HG03025 (cell line): ENCODE measurements around the gene WHRN.

ENCODE experiments used
- ATAC-seq: cut with Tn5 transposase; IDR thresholded peaks from one replicate; pipeline ENCODE4 v1.9.1; 2021; ENCODE audit warnings: mild to moderate bottlenecking, moderate library complexity; ENCODE audit not compliant: unreplicated experiment, low FRiP score

Gene WHRN

GRCh38 chr9:114474425-114474824 lies 30.8 kb downstream of the WHRN start:
- ATAC-seq: no peak

GRCh38 chr9:114473447-114473801 lies 31.8 kb downstream of the WHRN start:
- ATAC-seq: no peak

DNA sequence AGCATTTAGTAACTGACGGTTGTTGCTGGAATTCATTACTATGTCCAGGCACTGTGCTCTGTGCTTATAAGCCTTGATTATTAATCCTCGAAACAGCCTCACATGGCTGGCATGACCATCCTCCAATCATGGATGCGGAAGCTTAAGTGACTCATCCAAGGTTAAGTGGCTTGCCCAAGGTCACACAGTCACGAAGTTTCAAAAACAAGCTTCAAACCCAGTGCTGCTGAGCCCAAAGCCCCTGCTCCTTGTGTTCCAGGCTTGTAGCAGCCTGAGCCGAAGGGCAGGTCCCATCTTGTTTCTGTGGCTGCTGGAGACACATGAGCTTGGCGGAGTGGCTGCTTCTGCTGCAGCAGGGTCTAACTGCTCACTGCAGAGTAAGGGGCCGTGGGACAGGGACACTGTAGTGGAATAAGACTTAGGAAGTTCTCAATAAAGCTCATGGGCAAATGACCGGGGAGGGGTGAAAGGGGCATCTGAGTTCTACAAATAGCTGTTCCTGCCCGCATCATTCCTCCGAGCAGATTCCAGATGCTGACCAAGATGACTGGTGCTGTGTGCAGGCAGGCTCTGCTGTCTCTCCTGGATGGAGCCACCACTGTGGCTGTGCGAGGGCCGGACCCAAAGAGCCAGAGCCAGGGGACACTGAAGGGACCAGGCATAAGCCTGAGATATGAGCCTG lies 32.4 kb downstream of the WHRN start:
- no peak for ATAC-seq

DNA sequence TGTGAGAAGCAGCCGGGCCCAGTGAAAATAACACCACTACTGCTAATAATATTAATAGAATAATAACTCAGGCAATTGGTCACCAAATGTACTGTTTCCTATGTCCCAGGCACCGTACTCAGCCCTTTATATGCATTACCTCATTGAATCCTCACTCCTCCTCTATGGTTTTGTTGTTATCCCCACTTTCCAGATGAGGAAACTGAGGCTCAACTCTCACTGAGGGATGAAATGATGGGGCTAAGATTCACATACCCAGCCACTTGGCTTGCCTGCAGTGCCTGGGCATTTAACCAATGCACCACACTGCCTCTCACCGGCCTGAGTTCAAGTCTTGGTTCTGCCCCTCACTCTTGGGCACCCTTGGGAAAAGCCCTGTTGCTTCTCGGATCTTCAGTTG lies 34.1 kb downstream of the WHRN start:
- ATAC-seq: no peak

DNA sequence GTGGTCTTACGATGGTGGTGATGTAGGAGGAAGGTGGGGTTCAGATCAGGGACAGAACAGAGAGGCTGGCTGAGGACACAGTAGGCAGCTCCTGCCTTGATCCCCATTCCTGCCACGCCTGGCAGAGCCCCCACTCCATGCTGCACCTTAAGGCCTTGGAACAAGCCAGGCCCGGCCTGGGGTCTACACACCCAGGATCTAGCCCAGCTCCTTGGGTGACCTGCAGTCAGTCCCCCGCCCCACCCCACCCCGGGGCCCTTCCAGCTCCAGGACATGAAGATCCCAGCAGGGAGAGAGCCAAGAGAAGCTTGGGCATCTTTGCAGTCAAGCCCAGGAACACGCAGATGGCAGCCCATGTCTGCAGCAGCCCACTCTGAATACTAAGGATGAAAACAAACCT lies 34.7 kb downstream of the WHRN start:
- ATAC-seq: no peak

DNA sequence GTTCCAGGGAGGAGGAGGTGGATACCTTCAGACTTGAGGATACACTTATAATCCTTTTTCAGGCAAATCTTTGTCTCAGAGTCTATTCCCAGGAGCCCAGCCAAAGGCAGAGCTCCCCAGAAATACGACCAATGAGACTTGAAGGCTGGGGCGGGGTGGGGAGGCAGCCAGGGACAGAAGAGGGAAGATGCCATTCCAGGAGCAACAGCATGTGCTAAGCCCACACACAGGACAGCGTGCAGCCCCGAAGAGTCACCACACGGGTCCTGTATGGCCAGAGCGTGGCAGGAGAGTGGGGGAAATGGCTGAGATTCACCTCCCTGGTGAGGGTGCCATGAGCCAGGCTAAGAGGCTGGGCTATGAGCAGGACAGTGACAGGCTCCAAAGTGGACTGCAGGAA lies 35.2 kb downstream of the WHRN start:
- no peak for ATAC-seq

DNA sequence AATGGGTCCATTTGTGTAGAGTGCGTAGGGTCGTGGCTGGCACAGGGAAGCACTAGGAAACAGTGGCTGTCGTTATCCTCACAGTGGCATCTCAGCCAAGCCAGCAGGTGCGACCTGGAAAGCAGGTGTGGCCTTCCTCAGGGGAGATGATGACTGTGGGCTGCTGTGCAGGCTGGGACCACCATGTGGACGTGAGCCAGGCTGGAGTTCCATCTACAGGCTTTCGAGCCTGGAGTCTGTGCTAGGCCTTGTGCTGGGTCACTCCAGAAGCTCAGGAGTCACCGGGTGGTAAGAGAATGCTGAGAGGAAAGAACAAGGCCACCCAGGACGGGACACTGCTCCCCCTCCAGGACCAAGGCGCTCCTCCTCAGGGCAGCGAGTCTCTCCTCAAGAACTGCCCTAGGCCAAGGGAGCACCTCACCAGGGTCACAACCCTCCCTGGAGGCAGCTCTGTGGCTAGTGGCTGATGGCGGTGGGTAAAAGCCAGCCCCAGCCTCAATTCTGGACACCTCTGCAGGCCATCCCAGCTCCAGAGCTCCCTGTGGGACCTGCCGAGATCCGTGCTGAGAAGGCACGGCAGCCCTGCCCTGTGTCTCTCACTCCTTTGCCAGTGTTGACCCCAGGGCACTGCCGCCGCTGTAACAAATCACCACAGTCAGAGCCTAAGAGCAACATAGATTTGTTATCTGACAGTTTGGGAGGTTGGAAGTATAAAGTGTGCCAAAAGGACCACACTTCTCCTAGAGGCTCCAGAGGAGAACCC lies 36.0 kb downstream of the WHRN start:
- no peak for ATAC-seq

DNA sequence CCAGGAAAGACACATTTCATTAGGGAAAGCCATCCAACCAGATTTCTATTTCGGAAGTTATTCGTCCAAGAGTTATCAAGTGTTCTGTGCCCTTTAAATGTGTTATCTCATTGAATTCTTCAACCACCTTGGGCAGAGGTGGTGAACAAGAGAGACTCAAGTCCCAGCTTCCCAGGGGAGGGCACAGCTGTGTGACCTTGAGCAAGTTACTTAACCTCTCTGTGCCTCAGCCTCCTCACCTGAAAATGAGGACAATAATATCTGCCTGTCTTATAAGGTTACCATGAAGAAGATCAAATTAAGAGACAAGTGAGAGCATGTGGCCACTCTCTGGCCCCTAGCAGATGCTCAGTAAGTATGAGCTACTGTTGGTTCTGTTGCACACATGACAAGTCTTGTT lies 37.4 kb downstream of the WHRN start:
- ATAC-seq: no peak

DNA sequence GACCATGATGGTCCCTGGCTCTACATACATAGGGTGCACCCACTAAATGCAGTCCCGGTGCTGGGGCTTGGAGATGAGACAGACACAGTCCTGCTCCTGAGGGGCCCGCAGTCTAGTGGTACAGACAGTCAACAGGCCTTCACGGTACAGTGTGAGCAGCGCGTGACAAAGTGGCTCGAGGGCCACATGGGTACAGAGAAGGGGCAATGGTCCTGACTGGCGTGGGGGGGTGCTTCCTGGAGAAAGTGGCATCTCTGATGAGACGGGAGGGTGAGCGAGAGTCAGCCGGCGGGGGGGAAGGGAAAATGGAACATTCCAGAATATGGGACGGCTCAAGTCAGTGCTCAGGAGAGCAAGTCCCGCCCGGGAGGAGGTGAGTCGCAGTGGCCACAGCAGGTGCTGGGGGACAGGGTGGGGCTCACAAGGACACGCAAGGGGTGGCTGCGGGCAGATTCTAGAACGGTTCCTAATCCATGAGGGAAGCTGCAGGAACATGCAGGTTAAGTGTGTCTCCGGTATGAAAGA lies 38.0 kb downstream of the WHRN start:
- no peak for ATAC-seq

DNA sequence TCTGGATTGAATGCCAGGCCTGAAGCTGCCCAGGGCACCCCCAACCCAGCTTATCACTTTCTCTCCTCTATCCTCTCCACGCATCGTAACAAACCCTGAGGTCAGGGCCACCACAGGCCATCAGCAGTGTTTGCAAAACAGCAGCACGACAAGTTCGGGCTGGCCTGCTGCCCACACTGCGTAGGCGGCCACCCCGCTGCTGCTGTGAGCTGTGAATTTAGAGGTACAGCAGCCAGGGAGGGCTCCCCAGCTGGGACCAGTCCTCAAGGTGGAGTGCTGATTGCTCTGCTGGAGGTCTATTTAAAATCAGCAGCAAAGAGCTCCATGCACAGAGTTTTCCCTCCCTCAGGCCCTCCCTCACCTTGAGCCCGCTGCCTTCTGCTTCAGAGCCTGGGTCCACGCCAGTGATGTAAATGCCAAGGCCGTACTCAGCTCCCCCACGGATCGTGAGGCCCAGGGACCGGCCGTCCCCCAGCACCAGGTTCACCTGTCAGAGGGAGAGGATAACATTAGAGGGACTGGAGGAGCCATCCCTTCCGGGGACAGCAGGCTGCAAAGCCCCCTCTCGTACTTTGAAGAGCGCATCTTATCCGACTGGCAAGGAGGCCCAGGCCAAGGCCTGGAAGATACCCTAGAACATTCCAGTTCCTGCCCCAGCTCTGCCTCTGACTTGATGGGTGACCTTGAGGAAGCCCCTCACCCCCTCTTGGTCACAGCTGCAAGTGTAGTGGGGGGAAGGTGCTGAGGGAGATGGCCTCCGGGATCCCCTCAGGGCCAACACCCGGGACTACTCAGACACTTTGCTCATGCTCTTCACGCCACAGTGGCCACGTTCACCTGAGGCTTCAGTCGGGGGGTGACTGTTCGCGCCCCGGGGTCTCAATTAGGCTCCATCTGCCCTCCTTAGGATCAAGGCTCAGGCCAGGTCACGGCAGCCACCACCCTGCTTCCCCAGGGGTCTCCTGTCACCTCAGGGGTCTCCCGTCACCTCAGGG lies 39.1 kb downstream of the WHRN start:
- ATAC-seq: no peak

GRCh38 chr9:114465417-114465816 lies 39.9 kb downstream of the WHRN start:
- ATAC-seq: no peak

DNA sequence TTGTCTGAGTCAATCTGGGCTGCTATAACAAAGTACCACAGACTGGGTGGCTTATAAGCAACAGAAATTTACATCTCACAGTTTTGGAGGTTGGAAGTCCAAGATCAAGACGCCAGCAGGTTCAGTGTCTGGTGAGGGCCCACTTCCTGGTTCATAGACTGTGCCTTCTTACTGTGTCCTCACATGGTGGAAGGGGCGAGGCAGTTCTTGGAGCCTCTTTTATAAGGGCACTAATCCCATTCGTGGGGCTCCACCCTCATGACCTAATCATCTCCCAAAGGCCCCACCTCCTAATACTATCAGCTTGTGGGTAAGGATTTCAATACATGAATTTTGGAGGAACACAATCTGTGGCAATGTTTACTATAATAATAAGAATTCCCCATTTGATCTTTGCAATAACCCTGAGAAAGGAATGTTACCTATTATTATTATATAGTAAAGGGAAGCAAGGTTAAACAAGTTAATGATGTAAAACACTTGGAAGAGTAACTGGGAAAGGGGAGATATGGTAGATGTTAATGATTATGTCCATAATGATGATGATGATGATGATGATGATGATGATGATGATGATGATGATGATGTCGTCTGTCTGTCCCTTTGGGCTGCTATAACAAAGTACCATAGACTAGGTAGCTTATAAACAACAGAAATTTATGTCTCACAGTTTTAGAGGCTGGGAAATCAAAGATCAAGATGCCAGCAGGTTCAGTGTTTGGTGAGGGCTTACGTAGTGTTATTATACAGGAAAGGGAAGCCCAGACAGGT lies 40.8 kb downstream of the WHRN start:
- no peak for ATAC-seq

- no peak for ATAC-seq
Measured at GRCh38 chr9:114462791-114463190, 42.5 kb downstream of the WHRN start.

DNA sequence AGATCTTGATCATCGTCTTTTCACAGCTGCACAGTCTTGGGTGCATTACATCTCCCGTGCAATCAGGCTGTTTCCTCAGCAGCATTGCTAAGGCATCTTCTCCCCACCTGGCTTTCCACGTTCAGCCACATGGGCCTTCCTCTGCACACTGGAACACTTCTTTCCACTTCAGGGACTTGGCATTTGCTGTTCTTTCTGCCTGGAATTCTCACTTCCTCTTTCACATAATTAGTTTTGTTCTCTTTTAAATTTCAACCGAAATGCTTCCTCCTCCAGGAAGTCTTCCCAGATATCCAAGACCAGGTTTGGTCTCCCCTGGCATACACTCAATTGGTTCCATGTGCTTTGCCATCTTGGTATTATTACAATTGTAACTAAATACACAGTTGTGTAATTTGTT lies 43.8 kb downstream of the WHRN start:
- ATAC-seq: no peak

GRCh38 chr9:114460513-114461199 lies 44.6 kb downstream of the WHRN start:
- no peak for ATAC-seq

- ATAC-seq: no peak
Measured at GRCh38 chr9:114459464-114459863, 45.8 kb downstream of the WHRN start.

GRCh38 chr9:114456929-114457328 lies 48.3 kb downstream of the WHRN start:
- no peak for ATAC-seq

DNA sequence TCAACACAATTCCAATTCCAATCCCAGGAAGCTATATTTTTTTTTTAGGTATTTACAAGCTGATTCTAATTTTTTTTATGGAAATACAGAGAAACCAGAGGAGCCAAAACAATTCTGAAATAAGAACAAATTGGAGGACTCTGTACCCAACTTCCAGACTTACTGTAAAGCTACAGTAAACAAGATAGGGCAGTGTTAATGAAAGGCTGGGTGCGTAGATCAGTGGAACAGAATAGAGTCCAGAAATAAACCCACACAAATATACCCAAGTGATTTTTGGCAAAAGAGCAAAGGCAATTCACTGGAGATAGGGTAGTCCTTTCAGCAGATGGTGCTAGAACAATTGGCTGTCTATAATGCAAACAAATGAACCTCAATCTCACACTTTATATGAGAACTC lies 50.6 kb downstream of the WHRN start:
- no peak for ATAC-seq
